NCI-H748 (cell line): ENCODE data around the gene DSTYK.

ENCODE experiments used
- DNase-seq: peaks from one replicate; lab custom pipeline; 2025; ENCODE audit not compliant: unreplicated experiment; lab: John Stamatoyannopoulos, UW

The DSTYK gene

DNA sequence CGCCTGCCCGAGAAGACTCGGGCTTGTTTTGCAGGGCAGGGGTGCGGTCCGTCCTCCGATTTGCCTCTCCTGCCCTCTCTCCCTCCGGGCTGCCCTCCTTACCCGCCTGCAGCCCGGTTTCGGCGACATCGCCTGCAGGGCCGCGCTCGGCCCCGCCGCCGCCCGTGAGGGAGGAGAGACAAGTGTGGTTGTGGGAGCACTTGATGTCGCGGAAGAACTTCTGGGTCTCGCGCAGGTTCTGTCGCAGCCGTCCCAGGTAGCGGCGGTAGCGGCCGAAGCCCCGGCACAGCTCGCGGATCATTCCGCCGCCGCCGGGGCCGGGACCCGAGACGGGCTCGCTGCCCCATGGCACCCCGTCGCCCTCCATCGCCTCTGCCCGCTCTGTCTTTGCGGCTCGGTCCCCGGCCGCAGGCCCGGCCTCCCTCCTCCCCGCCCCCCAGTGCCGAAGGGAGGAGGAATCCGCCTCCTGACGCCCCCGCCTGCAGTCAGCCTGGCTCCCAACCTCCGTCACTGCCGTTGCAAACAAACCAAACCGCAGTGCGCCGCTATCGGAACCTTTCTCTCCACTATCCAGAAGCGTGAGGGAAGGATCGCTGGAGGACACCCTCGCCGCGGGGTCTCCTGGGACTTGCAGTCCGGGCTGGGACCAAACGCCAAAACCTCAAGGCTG is at the start of gene DSTYK:
Gene DSTYK (minus strand): TSS at position 534 of the 670 bp plus-strand sequence. CDS start 167 bp downstream, at position 367.
- DNase-seq: peak; percentile 89

DNA sequence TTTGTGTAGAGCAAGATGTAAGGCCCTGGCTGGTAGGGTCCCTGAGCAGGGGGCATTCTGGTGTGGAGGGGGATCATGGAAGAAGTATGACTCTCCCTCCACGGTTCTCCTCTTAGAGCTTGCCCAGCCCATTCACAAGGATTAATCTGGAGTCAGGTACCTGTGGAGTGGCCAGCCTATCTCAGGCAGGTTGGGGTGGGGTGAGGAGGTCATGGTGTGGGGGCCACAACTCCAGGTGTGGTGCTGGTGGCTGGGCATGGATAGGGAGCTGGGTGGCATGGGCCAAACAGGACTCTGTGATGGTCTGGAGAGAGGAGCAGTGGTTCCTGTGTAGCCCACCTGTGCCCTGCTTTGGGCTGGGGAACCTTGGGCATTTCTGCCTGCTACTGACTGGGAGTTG is 48.5 kb upstream of the DSTYK start:
- no peak for DNase-seq

- no peak for DNase-seq
These were observed 47.9 kb upstream of the DSTYK start for GRCh38 chr1:205259324-205259832.

DNA sequence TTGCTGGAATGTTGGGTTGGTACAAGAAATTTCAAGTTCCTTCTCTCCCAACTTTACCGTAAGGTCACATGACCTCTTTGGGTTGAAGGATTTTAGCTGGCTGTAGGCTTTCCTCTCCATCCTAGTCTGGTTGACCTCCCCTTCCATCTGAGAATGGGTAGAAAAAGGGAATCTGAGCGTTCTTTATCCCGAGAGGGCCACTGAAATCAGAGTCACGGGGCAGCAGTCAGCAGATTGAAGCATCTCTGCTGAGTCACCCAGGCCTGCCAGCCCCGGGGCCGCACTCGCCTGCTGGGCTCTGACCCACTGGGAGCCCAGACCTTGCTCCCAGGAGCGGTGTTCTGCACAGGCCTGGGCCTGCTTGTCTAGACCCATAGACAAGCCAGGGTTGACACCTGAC is 47.2 kb upstream of the DSTYK start:
- no peak for DNase-seq

DNA sequence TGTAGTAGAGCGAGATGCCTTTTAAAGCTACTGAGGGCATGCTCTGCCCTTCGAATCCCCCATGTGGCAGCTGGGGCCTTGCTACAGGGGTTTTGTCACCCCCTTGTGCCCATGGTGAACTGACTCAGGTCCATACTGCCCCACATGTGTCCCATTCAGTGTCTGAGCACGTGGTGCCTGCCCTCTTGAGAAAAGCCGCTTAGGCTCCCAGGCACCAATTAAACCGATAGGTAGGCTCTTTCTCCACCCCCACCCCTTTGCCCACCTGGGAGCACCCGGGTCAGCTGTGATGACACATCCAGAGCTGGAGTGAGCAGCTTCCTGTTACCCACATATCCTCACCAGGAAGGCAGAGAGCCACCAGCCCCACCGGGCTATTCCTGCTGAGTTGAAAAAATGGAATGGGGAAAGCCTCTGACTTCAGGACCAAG is 46.8 kb upstream of the DSTYK start:
- DNase-seq: no peak

GRCh38 chr1:205257735-205258134 is 46.2 kb upstream of the DSTYK start:
- DNase-seq: no peak

- DNase-seq: no peak
These were observed 45.6 kb upstream of the DSTYK start for GRCh38 chr1:205256951-205257625.

GRCh38 chr1:205255941-205256780 is 44.7 kb upstream of the DSTYK start:
- peak; percentile 59 for DNase-seq

GRCh38 chr1:205251576-205251975 is 40.1 kb upstream of the DSTYK start:
- no peak for DNase-seq

DNA sequence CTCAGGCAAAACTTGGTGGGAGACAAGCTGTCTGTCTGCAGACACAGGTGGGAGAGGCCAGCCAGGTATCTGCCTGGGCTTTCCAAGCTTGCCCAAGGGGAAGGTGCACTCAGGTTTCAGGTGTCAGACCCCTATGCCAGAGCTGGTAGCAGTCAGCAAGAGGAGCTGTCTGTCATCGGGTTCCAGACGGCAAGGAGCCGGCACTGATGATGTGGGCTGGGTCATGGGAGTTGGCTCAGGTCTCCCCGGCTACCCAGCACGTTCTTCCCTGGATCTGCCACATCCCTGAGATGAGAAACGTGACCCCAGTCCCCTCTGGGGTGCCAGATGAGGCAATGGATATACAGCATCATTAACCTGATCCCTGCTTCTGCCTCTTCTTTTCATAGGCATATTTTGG is 39.2 kb upstream of the DSTYK start:
- DNase-seq: no peak

- no peak for DNase-seq
These were observed 38.1 kb upstream of the DSTYK start for GRCh38 chr1:205249651-205250050.

DNA sequence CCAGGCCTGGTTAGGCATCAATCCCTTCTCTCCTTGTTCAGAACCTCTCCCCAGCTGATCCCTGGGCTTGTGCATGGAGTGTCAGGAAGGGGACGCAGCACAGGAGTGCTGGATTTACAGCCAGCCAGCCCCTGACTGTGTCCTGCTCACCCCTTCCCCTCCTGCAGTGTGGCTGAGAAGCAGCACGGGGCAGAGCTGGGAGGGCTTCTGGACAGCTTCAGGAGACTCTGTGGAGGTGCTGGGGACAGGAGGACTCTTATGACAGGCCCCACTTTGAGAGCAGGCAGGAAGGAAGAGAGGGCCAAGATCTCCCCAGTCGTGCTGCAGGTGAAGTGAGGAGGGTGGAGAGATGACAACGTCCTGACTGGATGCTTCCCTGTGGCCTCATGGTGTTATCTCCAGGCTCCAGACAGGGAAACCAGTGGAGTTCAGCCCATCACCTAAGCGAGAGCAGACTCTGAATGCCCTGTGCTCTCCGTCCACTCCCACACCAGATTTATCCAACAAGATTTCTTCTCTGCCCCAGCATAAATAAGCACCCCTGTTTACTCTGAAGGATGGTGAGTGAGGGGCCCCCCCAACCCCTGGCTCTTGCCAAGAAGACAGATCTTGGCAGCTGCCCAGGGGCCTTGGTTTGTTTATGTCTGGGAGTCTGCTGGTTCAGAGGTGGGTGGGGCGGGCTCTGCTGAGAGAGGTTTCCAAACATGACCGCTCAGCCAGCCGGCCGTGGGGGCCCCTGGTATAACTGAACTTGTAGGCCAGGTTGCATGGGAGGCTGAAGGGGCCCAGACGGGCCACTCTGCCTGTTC is 37.5 kb upstream of the DSTYK start:
- no peak for DNase-seq

GRCh38 chr1:205247130-205247921 is 35.8 kb upstream of the DSTYK start:
- no peak for DNase-seq

- DNase-seq: no peak
These were observed 35.0 kb upstream of the DSTYK start for GRCh38 chr1:205246351-205247119.

- no peak for DNase-seq
These were observed 33.6 kb upstream of the DSTYK start for GRCh38 chr1:205245096-205245495.

DNA sequence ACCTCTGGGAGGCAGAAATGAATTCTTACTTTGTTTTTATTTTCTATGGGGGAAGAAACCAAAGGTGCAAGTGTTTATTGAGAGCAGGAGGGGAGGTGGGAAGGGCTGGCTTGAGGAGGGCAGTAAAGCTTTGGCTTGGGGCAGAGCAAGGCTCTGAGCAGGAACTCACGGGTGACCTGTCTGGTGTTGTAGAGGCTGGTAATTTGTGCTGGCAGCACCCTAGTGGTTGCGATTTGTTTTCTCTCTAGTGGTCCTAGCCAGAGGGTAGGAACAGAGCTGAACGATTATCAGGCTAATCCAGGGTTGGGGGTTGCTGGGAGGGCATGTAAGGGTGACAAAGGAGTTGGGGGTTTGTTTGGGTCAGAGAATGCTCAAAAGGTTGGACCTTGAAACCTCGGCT is 32.9 kb upstream of the DSTYK start:
- DNase-seq: no peak

- DNase-seq: no peak
These were observed 32.1 kb upstream of the DSTYK start for GRCh38 chr1:205243350-205244191.

DNA sequence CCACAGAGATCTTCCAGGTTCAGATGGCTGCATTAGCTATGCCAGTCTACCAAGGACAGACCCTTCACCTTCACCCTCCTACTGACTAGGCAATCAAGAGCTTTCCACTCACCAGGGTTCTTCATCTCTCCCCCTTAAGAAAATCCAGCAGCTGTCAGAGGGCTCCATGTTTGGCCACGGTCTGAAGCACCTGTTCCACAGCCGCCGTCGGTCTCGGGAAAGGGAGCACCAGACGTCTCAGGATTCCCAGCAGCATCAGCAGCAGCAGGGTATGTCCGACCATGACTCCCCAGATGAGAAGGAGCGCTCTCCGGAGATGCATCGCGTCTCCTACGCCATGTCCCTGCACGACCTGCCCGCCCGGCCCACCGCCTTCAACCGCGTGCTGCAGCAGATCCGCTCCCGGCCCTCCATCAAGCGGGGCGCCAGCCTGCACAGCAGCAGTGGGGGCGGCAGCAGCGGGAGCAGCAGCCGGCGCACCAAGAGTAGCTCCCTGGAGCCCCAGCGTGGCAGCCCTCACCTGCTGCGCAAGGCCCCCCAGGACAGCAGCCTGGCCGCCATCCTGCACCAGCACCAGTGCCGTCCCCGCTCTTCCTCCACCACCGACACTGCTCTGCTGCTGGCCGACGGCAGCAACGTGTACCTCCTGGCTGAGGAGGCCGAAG is 30.0 kb upstream of the DSTYK start:
- DNase-seq: no peak
